Neural progenitor cell (in vitro differentiated cells): ENCODE measurements around the gene ZFPM1. TPM values are rescaled to one million over a fixed set of nuclear protein-coding genes. Genes with fewer than 3 reads are reported as not detected.

Experiments
- DNase-seq: peaks from one replicate; pipeline ENCODE4 v3.0.0-alpha.2; 2016; ENCODE audit warnings: low spot score
- H2AFZ ChIP-seq: fragments of 200-600 bp; sonication (generic); replicated peaks from 2 replicates; pipeline ENCODE4 v1.6.1; 2016; ENCODE audit warnings: antibody characterized with exemption
- H3F3A ChIP-seq: fragments of 200-600 bp; sonication (generic); 2 replicates; pipeline ENCODE4 v1.6.1; 2016; ENCODE audit warnings: antibody characterized with exemption, low read depth
- H3K27ac ChIP-seq: fragments of 200-600 bp; sonication (generic); 2 replicates; pipeline ENCODE4 v1.5.1; 2016; ENCODE audit warnings: mild to moderate bottlenecking
- H3K27me3 ChIP-seq: fragments of 200-600 bp; sonication (generic); 2 replicates; pipeline ENCODE4 v1.6.1; 2016; ENCODE audit warnings: mild to moderate bottlenecking, moderate library complexity
- H3K36me3 ChIP-seq: fragments of 200-600 bp; sonication (generic); 2 replicates; pipeline ENCODE4 v1.5.1; 2016
- H3K4me1 ChIP-seq: fragments of 200-600 bp; sonication (generic); 2 replicates; pipeline ENCODE4 v1.6.1; 2016; ENCODE audit warnings: mixed run types
- H3K4me2 ChIP-seq: fragments of 200-600 bp; sonication (generic); 2 replicates; pipeline ENCODE4 v1.6.1; 2016
- H3K4me3 ChIP-seq: fragments of 200-600 bp; sonication (generic); 2 replicates; pipeline ENCODE4 v1.5.1; 2016
- H3K79me2 ChIP-seq: fragments of 200-600 bp; sonication (generic); 2 replicates; pipeline ENCODE4 v1.6.1; 2016; ENCODE audit warnings: low read depth
- H3K9ac ChIP-seq: fragments of 200-600 bp; sonication (generic); 2 replicates; pipeline ENCODE4 v1.6.1; 2016
- H3K9me3 ChIP-seq: fragments of 200-600 bp; sonication (generic); 2 replicates; pipeline ENCODE4 v1.5.1; 2016; ENCODE audit warnings: low read depth
- H4K20me1 ChIP-seq: fragments of 200-600 bp; sonication (generic); 2 replicates; pipeline ENCODE4 v1.6.1; 2016; ENCODE audit warnings: low read depth
- H3K27ac Mint-ChIP-seq: 3 replicates; pipeline ENCODE4 v1.8.0; 2021; ENCODE audit warnings: mixed read lengths
- H3K27me3 Mint-ChIP-seq: 2 replicates; pipeline ENCODE4 v1.8.0; 2022; ENCODE audit warnings: low read depth, mild to moderate bottlenecking, inconsistent platforms, moderate library complexity, mixed read lengths; ENCODE audit not compliant: insufficient read depth
- H3K36me3 Mint-ChIP-seq: 3 replicates; pipeline ENCODE4 v1.8.0; 2021; ENCODE audit warnings: mixed read lengths
- H3K4me1 Mint-ChIP-seq: 3 replicates; pipeline ENCODE4 v1.8.0; 2021; ENCODE audit warnings: mixed read lengths
- H3K4me3 Mint-ChIP-seq: 3 replicates; pipeline ENCODE4 v1.8.0; 2021; ENCODE audit warnings: mild to moderate bottlenecking, moderate library complexity, mixed read lengths
- H3K9me3 Mint-ChIP-seq: 3 replicates; pipeline ENCODE4 v1.8.0; 2020; ENCODE audit warnings: mixed read lengths
- EZH2 ChIP-seq: fragments of 200-600 bp; sonication (generic); IDR thresholded peaks from 2 replicates; pipeline ENCODE4 v1.6.1; 2017; ENCODE audit warnings: antibody characterized with exemption, mild to moderate bottlenecking, moderate library complexity
- EZH2phosphoT487 ChIP-seq: fragments of 200-600 bp; sonication (generic); IDR thresholded peaks from 2 replicates; pipeline ENCODE4 v1.6.1; 2017; ENCODE audit warnings: antibody characterized with exemption
- total RNA-seq: library from RNA; depleted of rRNA; stranded (reverse); fragments of >200 nt; gene quantifications from 2 replicates; pipeline ENCODE4 v1.2.3, GENCODE V29; 2015; ENCODE audit warnings: low replicate concordance
- TF ChIP-seq, protein P1 (sequence below): fragments of 200-600 bp; sonication (generic); IDR thresholded peaks from 2 replicates; pipeline ENCODE4 v1.5.1; 2017; ENCODE audit warnings: antibody characterized with exemption, mild to moderate bottlenecking

The ZFPM1 gene
- total RNA-seq, 1 donor from 2014 or later: 0.36 TPM

DNA sequence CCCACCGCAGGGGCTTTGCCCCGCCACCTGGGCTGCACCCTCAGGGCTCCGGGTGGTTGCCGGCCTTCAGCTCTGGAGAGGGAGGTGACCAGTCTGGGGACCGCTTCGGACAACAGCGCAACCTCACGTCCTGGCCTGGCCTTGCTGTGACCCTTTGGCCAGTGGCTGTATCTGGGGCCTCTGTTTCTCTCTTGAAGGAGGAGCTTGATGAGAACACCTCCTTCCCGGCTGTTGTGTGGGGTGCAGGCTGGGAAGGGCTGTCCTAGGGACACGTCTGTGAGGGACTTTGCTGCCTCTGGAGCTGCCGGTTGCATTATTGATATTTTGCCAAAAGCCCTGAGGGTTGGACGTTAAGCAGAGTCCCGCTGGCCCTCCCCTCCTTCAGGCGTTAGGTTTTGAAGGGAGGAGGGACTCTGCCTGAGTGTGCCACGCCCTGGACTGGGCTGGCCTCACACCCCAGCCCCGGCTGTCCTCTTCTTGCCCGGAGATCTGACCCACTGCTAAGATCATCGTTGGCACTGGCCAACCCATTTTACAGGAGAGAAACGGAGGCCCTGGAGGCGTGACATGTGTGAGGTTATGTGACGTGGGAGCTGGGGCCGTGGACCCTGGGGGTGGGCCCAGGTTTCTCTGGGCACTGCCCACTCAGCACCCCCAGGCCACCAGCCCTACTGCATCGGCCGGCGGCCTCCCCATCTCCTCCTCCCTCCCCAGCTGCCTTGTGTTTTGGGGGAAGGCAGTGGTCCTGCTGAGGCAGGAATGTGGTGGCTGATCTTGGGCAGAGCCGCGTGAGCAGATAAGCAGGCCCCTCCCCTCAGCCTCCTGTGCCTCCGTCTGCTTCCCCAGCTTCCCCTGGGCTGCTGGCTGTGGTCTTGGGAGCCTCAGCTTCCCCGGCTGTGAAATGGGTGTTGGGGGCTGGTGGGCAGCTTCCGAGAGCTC, 8.5 kb downstream of the ZFPM1 start:
- Mint-ChIP-seq H3K4me3 (no peak overlapping the region), H3K27ac (peak overlapping the region; percentile 74), H3K36me3 (no peaks in the 10 kb centered on the region), H3K27me3 (peaks cover 5% of the 10 kb centered on the region), H3K4me1 (peaks cover 9% of the 10 kb centered on the region), H3K9me3 (no peaks in the 10 kb centered on the region)
- Histone ChIP-seq H3K27me3 (peaks cover 16% of the 10 kb centered on the region), H3K9me3 (no peaks in the 10 kb centered on the region), H3F3A (peaks cover 5% of the 10 kb centered on the region), H3K36me3 (no peaks in the 10 kb centered on the region), H3K79me2 (no peaks in the 10 kb centered on the region), H3K4me2 (peak overlapping the region; percentile 58), H3K4me3 (no peak overlapping the region), H3K4me1 (peaks cover 14% of the 10 kb centered on the region), H3K27ac (no peak overlapping the region), H4K20me1 (peaks cover 20% of the 10 kb centered on the region), H3K9ac (no peak overlapping the region), H2AFZ (no peak overlapping the region)
- TF ChIP-seq EZH2phosphoT487 (no peak), EZH2 (no peak)
- TF ChIP-seq, protein P1, sequence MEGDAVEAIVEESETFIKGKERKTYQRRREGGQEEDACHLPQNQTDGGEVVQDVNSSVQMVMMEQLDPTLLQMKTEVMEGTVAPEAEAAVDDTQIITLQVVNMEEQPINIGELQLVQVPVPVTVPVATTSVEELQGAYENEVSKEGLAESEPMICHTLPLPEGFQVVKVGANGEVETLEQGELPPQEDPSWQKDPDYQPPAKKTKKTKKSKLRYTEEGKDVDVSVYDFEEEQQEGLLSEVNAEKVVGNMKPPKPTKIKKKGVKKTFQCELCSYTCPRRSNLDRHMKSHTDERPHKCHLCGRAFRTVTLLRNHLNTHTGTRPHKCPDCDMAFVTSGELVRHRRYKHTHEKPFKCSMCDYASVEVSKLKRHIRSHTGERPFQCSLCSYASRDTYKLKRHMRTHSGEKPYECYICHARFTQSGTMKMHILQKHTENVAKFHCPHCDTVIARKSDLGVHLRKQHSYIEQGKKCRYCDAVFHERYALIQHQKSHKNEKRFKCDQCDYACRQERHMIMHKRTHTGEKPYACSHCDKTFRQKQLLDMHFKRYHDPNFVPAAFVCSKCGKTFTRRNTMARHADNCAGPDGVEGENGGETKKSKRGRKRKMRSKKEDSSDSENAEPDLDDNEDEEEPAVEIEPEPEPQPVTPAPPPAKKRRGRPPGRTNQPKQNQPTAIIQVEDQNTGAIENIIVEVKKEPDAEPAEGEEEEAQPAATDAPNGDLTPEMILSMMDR: no peak
- DNase-seq: peak; percentile 83

DNA sequence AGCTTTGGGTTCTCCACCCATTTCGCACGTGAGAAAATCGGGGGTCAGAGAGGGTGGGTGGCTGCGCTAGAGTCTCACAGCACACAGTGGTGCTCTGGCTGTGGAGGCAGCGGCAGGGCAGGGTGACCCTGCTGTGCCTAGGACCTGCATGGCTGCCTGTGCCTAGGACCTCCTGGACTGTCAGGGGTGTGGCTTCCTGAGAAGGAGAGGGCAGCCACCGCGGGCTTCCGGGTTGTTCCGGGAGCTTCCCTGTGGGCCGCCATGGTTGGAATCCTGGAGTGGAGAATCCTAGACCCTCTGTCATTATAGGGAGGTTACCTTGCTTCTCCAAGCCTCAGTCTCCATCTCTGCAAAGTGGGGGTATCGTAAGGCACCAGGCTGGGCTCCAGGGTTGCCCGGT, 9.3 kb downstream of the ZFPM1 start:
- no peak overlapping the region for H3K4me3 Mint-ChIP-seq
- peak overlapping the region; percentile 58 for H3K4me2 ChIP-seq
- H2AFZ ChIP-seq: no peak overlapping the region
- H3K36me3 Mint-ChIP-seq: no peaks in the 10 kb centered on the region
- H3K9me3 ChIP-seq: no peaks in the 10 kb centered on the region
- H3K36me3 ChIP-seq: no peaks in the 10 kb centered on the region
- H3K4me3 ChIP-seq: no peak overlapping the region
- H3K4me1 ChIP-seq: peaks cover 15% of the 10 kb centered on the region
- no peak overlapping the region for H3K9ac ChIP-seq
- H3K4me1 Mint-ChIP-seq: peaks cover 11% of the 10 kb centered on the region
- H3K9me3 Mint-ChIP-seq: no peaks in the 10 kb centered on the region
- peaks cover 5% of the 10 kb centered on the region for H3K27me3 Mint-ChIP-seq
- DNase-seq: no peak
- H3K27ac Mint-ChIP-seq: no peak overlapping the region
- TF ChIP-seq, protein P1: no peak
- TF ChIP-seq EZH2phosphoT487: no peak
- TF ChIP-seq EZH2: no peak
- H3K79me2 ChIP-seq: no peaks in the 10 kb centered on the region
- no peak overlapping the region for H3K27ac ChIP-seq
- peaks cover 16% of the 10 kb centered on the region for H4K20me1 ChIP-seq
- peaks cover 5% of the 10 kb centered on the region for H3F3A ChIP-seq
- peaks cover 8% of the 10 kb centered on the region for H3K27me3 ChIP-seq

- Histone ChIP-seq H3K4me1 (peaks cover 22% of the 10 kb centered on the region), H3K4me3 (no peak overlapping the region), H3K9me3 (no peaks in the 10 kb centered on the region), H3F3A (peaks cover 5% of the 10 kb centered on the region), H3K9ac (no peak overlapping the region), H3K36me3 (no peaks in the 10 kb centered on the region), H3K4me2 (no peak overlapping the region), H2AFZ (no peak overlapping the region), H3K27ac (no peak overlapping the region), H3K27me3 (no peaks in the 10 kb centered on the region), H4K20me1 (peaks cover 20% of the 10 kb centered on the region), H3K79me2 (no peaks in the 10 kb centered on the region)
- peaks cover 18% of the 10 kb centered on the region for H3K4me1 Mint-ChIP-seq
- no peak overlapping the region for H3K4me3 Mint-ChIP-seq
- H3K9me3 Mint-ChIP-seq: no peaks in the 10 kb centered on the region
- H3K27me3 Mint-ChIP-seq: peaks cover 3% of the 10 kb centered on the region
- TF ChIP-seq, protein P1: no peak
- TF ChIP-seq EZH2: no peak
- TF ChIP-seq EZH2phosphoT487: no peak
- H3K27ac Mint-ChIP-seq: no peak overlapping the region
- H3K36me3 Mint-ChIP-seq: no peaks in the 10 kb centered on the region
- no peak for DNase-seq
These were observed 10.3 kb downstream of the ZFPM1 start for GRCh38 chr16:88463411-88463810.
